ENCODE data around the gene EED. TPM values are rescaled to one million over a fixed set of nuclear protein-coding genes. Genes with fewer than 3 reads are reported as not detected.

EED gene
- total RNA-seq, 1 donor from 2014 or later = 16.5 TPM

DNA sequence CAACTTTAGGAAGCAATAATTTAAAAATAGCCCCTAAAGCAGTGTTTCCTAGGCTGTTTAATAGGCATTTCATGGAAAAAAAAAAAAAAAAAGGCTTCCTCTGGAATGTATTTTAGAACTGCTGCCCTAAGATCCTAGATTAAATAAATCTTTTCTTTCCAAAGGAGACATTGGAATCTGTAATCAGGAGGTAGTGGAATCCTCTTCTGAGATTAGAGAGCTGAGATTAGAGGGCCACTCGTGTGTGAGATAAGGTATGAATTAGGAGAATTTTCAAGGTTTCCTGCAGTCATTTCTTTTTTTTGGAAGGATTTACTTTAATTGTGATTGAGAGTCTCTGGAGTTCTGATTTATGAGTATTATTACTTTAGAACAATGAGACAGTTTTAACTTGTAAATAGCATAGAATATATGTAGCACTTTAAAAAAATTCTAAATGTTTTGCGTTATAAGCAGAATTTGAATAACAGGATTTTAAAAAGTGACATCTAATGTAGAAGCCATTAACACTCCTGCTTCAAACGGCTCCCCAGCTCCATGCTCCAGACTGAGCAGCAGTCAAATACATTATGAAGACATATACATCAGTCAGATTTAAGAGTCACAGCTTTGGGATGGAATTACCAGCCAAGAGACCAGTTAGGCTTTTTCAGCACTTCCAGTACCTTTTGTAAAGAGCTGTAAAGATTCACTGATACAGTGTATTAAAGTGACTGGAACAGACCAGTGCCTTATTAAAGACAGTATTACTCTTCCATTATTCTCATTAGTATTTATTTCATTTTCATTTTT lies 5.0 kb downstream of the EED start:
- Mint-ChIP-seq H3K4me1 (ENCODE audit: unreplicated experiment) (peaks cover 40% of the 10 kb centered on the region), H3K27ac (ENCODE audit: unreplicated experiment) (no peak overlapping the region), H3K36me3 (ENCODE audit: unreplicated experiment) (peaks cover 6% of the 10 kb centered on the region), H3K9me3 (ENCODE audit: unreplicated experiment) (no peaks in the 10 kb centered on the region), H3K27me3 (ENCODE audit: unreplicated experiment) (no peaks in the 10 kb centered on the region), H3K4me3 (ENCODE audit: unreplicated experiment) (no peak overlapping the region)
- DNase-seq (ENCODE audit: extremely low spot score, unreplicated experiment) = no peak
- TF ChIP-seq, protein P1, sequence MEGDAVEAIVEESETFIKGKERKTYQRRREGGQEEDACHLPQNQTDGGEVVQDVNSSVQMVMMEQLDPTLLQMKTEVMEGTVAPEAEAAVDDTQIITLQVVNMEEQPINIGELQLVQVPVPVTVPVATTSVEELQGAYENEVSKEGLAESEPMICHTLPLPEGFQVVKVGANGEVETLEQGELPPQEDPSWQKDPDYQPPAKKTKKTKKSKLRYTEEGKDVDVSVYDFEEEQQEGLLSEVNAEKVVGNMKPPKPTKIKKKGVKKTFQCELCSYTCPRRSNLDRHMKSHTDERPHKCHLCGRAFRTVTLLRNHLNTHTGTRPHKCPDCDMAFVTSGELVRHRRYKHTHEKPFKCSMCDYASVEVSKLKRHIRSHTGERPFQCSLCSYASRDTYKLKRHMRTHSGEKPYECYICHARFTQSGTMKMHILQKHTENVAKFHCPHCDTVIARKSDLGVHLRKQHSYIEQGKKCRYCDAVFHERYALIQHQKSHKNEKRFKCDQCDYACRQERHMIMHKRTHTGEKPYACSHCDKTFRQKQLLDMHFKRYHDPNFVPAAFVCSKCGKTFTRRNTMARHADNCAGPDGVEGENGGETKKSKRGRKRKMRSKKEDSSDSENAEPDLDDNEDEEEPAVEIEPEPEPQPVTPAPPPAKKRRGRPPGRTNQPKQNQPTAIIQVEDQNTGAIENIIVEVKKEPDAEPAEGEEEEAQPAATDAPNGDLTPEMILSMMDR (IDR thresholded peaks at IDR 0.05) = no peak

DNA sequence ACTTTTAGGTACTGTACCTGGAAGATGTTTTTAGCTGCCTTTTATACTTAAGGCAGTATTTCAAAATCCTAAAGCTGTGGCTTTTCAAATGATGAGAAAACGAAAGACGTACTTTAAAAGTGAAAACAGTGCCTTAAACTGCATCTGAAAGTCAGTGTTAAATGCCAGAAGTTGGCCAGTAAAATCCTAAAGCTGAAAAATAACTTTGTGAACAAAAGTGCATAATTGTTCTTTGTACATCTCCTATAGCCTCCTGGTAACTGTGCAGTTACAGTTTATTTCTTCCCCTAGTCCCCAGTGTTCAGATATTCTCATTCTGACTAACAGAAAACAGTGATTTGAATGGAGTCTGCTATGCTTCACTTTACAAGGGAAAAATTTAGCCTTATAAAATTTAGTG lies 6.8 kb downstream of the EED start:
- Mint-ChIP-seq H3K4me3 (ENCODE audit: unreplicated experiment) (no peak overlapping the region), H3K27ac (ENCODE audit: unreplicated experiment) (no peak overlapping the region), H3K4me1 (ENCODE audit: unreplicated experiment) (peaks cover 39% of the 10 kb centered on the region), H3K9me3 (ENCODE audit: unreplicated experiment) (no peaks in the 10 kb centered on the region), H3K27me3 (ENCODE audit: unreplicated experiment) (no peaks in the 10 kb centered on the region), H3K36me3 (ENCODE audit: unreplicated experiment) (peaks cover 12% of the 10 kb centered on the region)
- DNase-seq (ENCODE audit: extremely low spot score, unreplicated experiment) = no peak
- TF ChIP-seq, protein P1 (IDR thresholded peaks at IDR 0.05) = no peak

DNA sequence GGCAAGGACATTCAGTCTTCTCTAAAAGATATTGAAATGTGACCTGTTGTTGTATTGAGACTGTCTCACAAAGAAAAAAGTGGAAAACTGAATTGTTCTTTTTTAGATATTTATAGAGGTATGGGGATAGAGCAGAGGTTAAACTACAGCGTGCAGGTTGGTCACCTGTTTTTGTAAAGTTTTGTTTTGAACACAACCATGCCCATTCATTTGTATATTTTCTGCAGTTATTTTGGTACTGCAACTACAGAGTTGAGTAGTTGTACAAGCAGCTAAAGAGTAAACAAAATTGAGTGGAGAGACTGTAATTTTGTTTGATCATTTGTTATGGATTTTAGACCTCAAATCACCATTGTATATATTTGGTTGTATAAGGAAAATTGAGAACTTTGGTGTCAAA lies 11.3 kb downstream of the EED start:
- H3K4me3 Mint-ChIP-seq (ENCODE audit: unreplicated experiment) = no peak overlapping the region
- TF ChIP-seq, protein P1 (IDR thresholded peaks at IDR 0.05) = no peak
- H3K9me3 Mint-ChIP-seq (ENCODE audit: unreplicated experiment) = no peaks in the 10 kb centered on the region
- no peaks in the 10 kb centered on the region for H3K27me3 Mint-ChIP-seq (ENCODE audit: unreplicated experiment)
- peaks cover 23% of the 10 kb centered on the region for H3K36me3 Mint-ChIP-seq (ENCODE audit: unreplicated experiment)
- H3K4me1 Mint-ChIP-seq (ENCODE audit: unreplicated experiment) = peaks cover 8% of the 10 kb centered on the region
- no peak overlapping the region for H3K27ac Mint-ChIP-seq (ENCODE audit: unreplicated experiment)
- DNase-seq (ENCODE audit: extremely low spot score, unreplicated experiment) = no peak

DNA sequence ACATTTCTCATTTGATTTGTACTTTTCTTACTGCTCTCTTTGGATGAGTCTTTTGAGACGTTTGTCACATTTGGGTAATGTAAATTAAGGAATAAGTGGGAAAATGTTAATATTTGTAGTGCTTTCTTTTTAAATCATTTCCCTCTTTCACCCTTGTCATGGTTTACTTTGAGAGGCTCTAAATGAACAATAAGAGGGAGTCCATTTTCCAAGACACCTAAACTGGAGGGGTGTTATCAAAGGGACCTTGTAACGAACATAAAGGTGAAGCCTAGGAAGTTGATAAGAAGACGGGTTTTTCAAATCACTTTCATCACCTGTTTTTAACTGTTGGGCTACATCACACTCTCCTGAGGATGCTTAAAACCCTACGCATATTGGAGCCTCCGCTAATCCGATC lies 12.1 kb downstream of the EED start:
- no peak overlapping the region for H3K4me3 Mint-ChIP-seq (ENCODE audit: unreplicated experiment)
- H3K27ac Mint-ChIP-seq (ENCODE audit: unreplicated experiment) = no peak overlapping the region
- H3K9me3 Mint-ChIP-seq (ENCODE audit: unreplicated experiment) = no peaks in the 10 kb centered on the region
- TF ChIP-seq, protein P1 (IDR thresholded peaks at IDR 0.05) = no peak
- DNase-seq (ENCODE audit: extremely low spot score, unreplicated experiment) = no peak
- no peaks in the 10 kb centered on the region for H3K27me3 Mint-ChIP-seq (ENCODE audit: unreplicated experiment)
- H3K36me3 Mint-ChIP-seq (ENCODE audit: unreplicated experiment) = peaks cover 23% of the 10 kb centered on the region
- peaks cover 3% of the 10 kb centered on the region for H3K4me1 Mint-ChIP-seq (ENCODE audit: unreplicated experiment)

DNA sequence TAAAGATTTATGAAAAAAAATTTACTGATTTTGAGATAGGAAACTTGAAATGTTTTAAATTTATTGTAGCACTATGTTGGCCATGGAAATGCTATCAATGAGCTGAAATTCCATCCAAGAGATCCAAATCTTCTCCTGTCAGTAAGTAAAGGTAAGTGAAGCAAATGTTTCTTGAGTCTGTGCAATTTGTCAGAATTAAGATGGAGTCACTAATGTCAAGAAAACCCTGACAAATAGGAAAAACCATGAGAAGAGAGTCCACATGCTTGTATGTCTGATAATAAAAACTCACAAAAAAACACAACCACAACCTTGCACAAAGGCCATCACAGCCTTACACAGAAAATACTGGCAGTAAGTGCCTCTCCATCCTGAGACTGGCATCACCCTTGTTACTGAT lies 12.9 kb downstream of the EED start:
- Mint-ChIP-seq H3K27ac (ENCODE audit: unreplicated experiment) (peak overlapping the region; percentile 3), H3K9me3 (ENCODE audit: unreplicated experiment) (no peaks in the 10 kb centered on the region), H3K36me3 (ENCODE audit: unreplicated experiment) (peaks cover 27% of the 10 kb centered on the region), H3K4me3 (ENCODE audit: unreplicated experiment) (no peak overlapping the region), H3K27me3 (ENCODE audit: unreplicated experiment) (no peaks in the 10 kb centered on the region), H3K4me1 (ENCODE audit: unreplicated experiment) (peaks cover 3% of the 10 kb centered on the region)
- no peak for DNase-seq (ENCODE audit: extremely low spot score, unreplicated experiment)
- TF ChIP-seq, protein P1 (IDR thresholded peaks at IDR 0.05) = no peak

All from osteocyte (in vitro differentiated cells).